DOHH2 (cell line): ENCODE measurements around the gene SEMA6A.

Experiments used
- EZH2phosphoT487 ChIP-seq: fragments of 200-600 bp; sonication (generic); IDR thresholded peaks from 2 replicates; pipeline ENCODE4 v1.6.1; 2017; ENCODE audit warnings: borderline replicate concordance, mild to moderate bottlenecking, antibody characterized with exemption, low read length, moderate library complexity, mixed read lengths
- TF ChIP-seq, protein P1 (sequence below): fragments of 200-600 bp; sonication (generic); IDR thresholded peaks from one replicate; pipeline ENCODE4 v1.5.1; 2014; ENCODE audit warnings: antibody characterized with exemption, mild to moderate bottlenecking, low read depth, low read length; ENCODE audit not compliant: poor library complexity, severe bottlenecking

DNA sequence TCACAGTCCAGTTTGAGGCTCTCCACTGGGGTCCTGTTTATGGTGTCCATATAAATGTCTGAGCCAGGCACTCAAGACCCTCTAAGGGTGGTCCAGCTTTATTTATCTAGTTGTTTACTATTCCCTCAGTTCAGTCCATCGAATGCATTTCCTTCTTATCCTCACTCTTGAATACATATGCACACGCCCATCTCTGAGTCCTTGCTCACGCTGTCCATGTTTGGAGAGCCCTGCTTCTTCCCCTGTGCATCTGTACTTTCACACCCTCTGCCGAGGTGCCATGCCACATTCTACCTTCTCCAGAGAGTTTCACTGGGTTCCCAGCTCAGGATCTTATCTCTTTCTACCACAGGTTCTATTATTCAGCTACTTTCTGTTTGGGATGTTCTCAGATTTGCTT, 30.2 kb upstream of the SEMA6A start:
- TF ChIP-seq, protein P1, sequence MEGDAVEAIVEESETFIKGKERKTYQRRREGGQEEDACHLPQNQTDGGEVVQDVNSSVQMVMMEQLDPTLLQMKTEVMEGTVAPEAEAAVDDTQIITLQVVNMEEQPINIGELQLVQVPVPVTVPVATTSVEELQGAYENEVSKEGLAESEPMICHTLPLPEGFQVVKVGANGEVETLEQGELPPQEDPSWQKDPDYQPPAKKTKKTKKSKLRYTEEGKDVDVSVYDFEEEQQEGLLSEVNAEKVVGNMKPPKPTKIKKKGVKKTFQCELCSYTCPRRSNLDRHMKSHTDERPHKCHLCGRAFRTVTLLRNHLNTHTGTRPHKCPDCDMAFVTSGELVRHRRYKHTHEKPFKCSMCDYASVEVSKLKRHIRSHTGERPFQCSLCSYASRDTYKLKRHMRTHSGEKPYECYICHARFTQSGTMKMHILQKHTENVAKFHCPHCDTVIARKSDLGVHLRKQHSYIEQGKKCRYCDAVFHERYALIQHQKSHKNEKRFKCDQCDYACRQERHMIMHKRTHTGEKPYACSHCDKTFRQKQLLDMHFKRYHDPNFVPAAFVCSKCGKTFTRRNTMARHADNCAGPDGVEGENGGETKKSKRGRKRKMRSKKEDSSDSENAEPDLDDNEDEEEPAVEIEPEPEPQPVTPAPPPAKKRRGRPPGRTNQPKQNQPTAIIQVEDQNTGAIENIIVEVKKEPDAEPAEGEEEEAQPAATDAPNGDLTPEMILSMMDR, result no peak
- TF ChIP-seq EZH2phosphoT487, result no peak
